Liver (tissue), 9 donors: ENCODE results near the gene SF3B6. TPM values are rescaled to one million over a fixed set of nuclear protein-coding genes. Genes with fewer than 3 reads are reported as not detected.

Source experiments
- DNase-seq: peaks from one replicate; pipeline ENCODE4 v3.0.0-alpha.2; 2017; ENCODE audit warnings: low spot score
- H3K27ac ChIP-seq, 2 donors: one replicate each; pipeline ENCODE4 v1.7.0; 2013; ENCODE audit warnings: inconsistent platforms in 2 of 2, low read length in 2 of 2, control low read depth in 1 of 2, low read depth in 1 of 2, mild to moderate bottlenecking in 1 of 2
- H3K27me3 ChIP-seq, 4 donors: one replicate each; pipeline versions ENCODE4 v1.6.1 to v1.7.0; 2013; ENCODE audit warnings: low read length in 3 of 4, inconsistent platforms in 1 of 4, mild to moderate bottlenecking in 1 of 4, moderate library complexity in 1 of 4; ENCODE audit not compliant: control insufficient read depth in 4 of 4, insufficient read depth in 4 of 4
- H3K36me3 ChIP-seq, 4 donors: one replicate each; pipeline versions ENCODE4 v1.6.1 to v1.7.0; 2013; ENCODE audit warnings: low read length in 3 of 4, mild to moderate bottlenecking in 3 of 4, low read depth in 1 of 4, moderate library complexity in 1 of 4; ENCODE audit not compliant: control insufficient read depth in 4 of 4, insufficient read depth in 3 of 4
- H3K4me1 ChIP-seq, 4 donors: one replicate each; pipeline versions ENCODE4 v1.6.1 to v1.7.0; 2013; ENCODE audit warnings: low read length in 3 of 4, mild to moderate bottlenecking in 3 of 4, moderate library complexity in 1 of 4; ENCODE audit not compliant: control insufficient read depth in 4 of 4, insufficient read depth in 4 of 4
- H3K4me3 ChIP-seq, 3 donors: one replicate each; pipeline versions ENCODE4 v1.6.1 to v1.7.0; 2013; ENCODE audit warnings: low read length in 3 of 3, control low read depth in 1 of 3, low read depth in 1 of 3, mild to moderate bottlenecking in 1 of 3
- H3K9ac ChIP-seq, 2 donors: one replicate each; pipeline ENCODE4 v1.7.0; 2013; ENCODE audit warnings: low read length in 2 of 2, mild to moderate bottlenecking in 2 of 2, moderate library complexity in 2 of 2, control low read depth in 1 of 2, low read depth in 1 of 2
- H3K9me3 ChIP-seq, 4 donors: one replicate each; pipeline versions ENCODE4 v1.6.1 to v1.7.0; 2013; ENCODE audit warnings: low read length in 3 of 4; ENCODE audit not compliant: control insufficient read depth in 4 of 4
- ATF3 ChIP-seq: IDR thresholded peaks from 2 replicates; pipeline ENCODE4 v1.6.1; 2016; ENCODE audit warnings: antibody characterized with exemption
- CTCF ChIP-seq: fragments of 150-350 bp; IDR thresholded peaks from 2 replicates; pipeline ENCODE4 v1.5.1; 2017; ENCODE audit warnings: improper control_type of control experiment, low read depth, low read length; ENCODE audit not compliant: missing input control
- EGR1 ChIP-seq, 2 donors: IDR thresholded peaks; 2 replicates each; pipeline ENCODE4 v1.6.1; 2016 to 2018; ENCODE audit warnings: antibody characterized with exemption in 2 of 2, low read depth in 2 of 2
- FOXA1 ChIP-seq: IDR thresholded peaks from 2 replicates; pipeline ENCODE4 v1.6.1; 2016; ENCODE audit warnings: antibody characterized with exemption
- FOXA2 ChIP-seq: IDR thresholded peaks from 2 replicates; pipeline ENCODE4 v1.6.1; 2016; ENCODE audit warnings: antibody characterized with exemption
- HNF4A ChIP-seq, 2 donors: conservative IDR thresholded peaks; 2 replicates each; pipeline ENCODE4 v1.6.1; 2016; ENCODE audit warnings: antibody characterized with exemption in 2 of 2, mild to moderate bottlenecking in 2 of 2
- JUND ChIP-seq, 2 donors: IDR thresholded peaks; 2 replicates each; pipeline ENCODE4 v1.6.1; 2016; ENCODE audit warnings: antibody characterized with exemption in 2 of 2
- NR2F2 ChIP-seq: IDR thresholded peaks from 2 replicates; pipeline ENCODE4 v1.6.1; 2016; ENCODE audit warnings: antibody characterized with exemption
- REST ChIP-seq: IDR thresholded peaks from 2 replicates; pipeline ENCODE4 v1.6.1; 2016; ENCODE audit warnings: antibody characterized with exemption, mild to moderate bottlenecking
- RXRA ChIP-seq, 2 donors: IDR thresholded peaks; 2 replicates each; pipeline ENCODE4 v1.6.1; 2017 to 2018; ENCODE audit warnings: antibody characterized with exemption in 2 of 2, mild to moderate bottlenecking in 1 of 2
- SP1 ChIP-seq: IDR thresholded peaks from 2 replicates; pipeline ENCODE4 v1.6.1; 2018; ENCODE audit warnings: antibody characterized with exemption, mild to moderate bottlenecking
- ZBTB33 ChIP-seq: IDR thresholded peaks from 2 replicates; pipeline ENCODE4 v1.6.1; 2016; ENCODE audit warnings: antibody characterized with exemption
- WGBS: extraction: QIAGEN DNeasy Blood & Tissue Kit; methylation state at CpG from one replicate; pipeline ENCODE4 v1.1.7; 2013; 5-methylcytosine and 5-hydroxymethylcytosine counted together
- polyA plus RNA-seq, 2 donors: library from polyadenylated mRNA; stranded (reverse) in 1 of 2; unstranded in 1 of 2; fragments of 200-250 nt in 1 of 2; fragments of >200 nt in 1 of 2; fragmentation: Nextera tagmentation in 1 of 2; extraction: Ambion mirVana in 1 of 2; gene quantifications; one replicate each; pipeline versions ENCODE4 v1.2.1 to v1.2.3, GENCODE V29; 2013 to 2015
- total RNA-seq, 2 donors: library from RNA; depleted of rRNA; stranded (reverse); fragments of >200 nt; gene quantifications; one replicate each; pipeline ENCODE4 v1.2.3, GENCODE V29; 2014
- donor health status: healthy.
- donor health status: healthy.
- donor health status: healthy.
- donor health status: healthy.
- donor health status: healthy.

The SF3B6 gene
- total and polyA plus RNA-seq, 4 donors: 31.0 to 104 (median 75.6) TPM

- DNase-seq: no peak
- Histone ChIP-seq H3K27me3 (no peaks in the 10 kb centered on the region), H3K9ac (no peak overlapping the region), H3K36me3 (no peaks in the 10 kb centered on the region), H3K9me3 (no peaks in the 10 kb centered on the region), H3K27ac (no peak overlapping the region), H3K4me1 (peaks cover 0 to 12% (median 6%) of the 10 kb centered on the region in 4 donors), H3K4me3 (no peak overlapping the region)
- WGBS: 77% methylated on average over 8 of the region's 8 CpGs
- no peak for TF ChIP-seq JUND (IDR thresholded peaks at IDR 0.05)
- TF ChIP-seq ATF3: no peak
- no peak for TF ChIP-seq REST
Measured at GRCh38 chr2:24054366-24055010, 21.6 kb downstream of the SF3B6 start.

GRCh38 chr2:24052951-24053350, 23.2 kb downstream of the SF3B6 start:
- Histone ChIP-seq H3K9ac (no peak overlapping the region), H3K27ac (no peak overlapping the region), H3K4me3 (no peak overlapping the region), H3K9me3 (no peaks in the 10 kb centered on the region), H3K36me3 (no peaks in the 10 kb centered on the region), H3K4me1 (peaks cover 0 to 18% (median 10%) of the 10 kb centered on the region in 4 donors), H3K27me3 (no peaks in the 10 kb centered on the region)
- 95% methylated on average over 1 of the region's 1 CpG for WGBS
- TF ChIP-seq EGR1 (IDR thresholded peaks at IDR 0.05; ENCODE audit: low read depth in 2 of 2): no peak
- peak in 1 of 2 donors; percentile 8 for TF ChIP-seq HNF4A (conservative IDR thresholded peaks at IDR 0.05)
- no peak for TF ChIP-seq RXRA (IDR thresholded peaks at IDR 0.05)
- TF ChIP-seq SP1: no peak
- no peak for TF ChIP-seq FOXA2
- TF ChIP-seq CTCF: no peak
- DNase-seq: no peak

- 74% methylated on average over 8 of the region's 8 CpGs for WGBS
- TF ChIP-seq FOXA1 (no peak), ZBTB33 (no peak), CTCF (no peak), HNF4A (conservative IDR thresholded peaks at IDR 0.05) (no peak), RXRA (IDR thresholded peaks at IDR 0.05) (no peak), NR2F2 (no peak), REST (no peak)
Measured at GRCh38 chr2:24051833-24052232, 24.3 kb downstream of the SF3B6 start.

More at GRCh38 chr2:24051833-24052232, 24.3 kb downstream of the SF3B6 start:
- Histone ChIP-seq H3K27me3 (no peaks in the 10 kb centered on the region), H3K9me3 (no peaks in the 10 kb centered on the region), H3K4me1 (peaks cover 0 to 24% (median 13%) of the 10 kb centered on the region in 4 donors), H3K4me3 (no peak overlapping the region), H3K27ac (no peak overlapping the region), H3K9ac (no peak overlapping the region), H3K36me3 (no peaks in the 10 kb centered on the region)
- DNase-seq: no peak
